HG03520 (cell line): ENCODE measurements around the gene ACACA.
"Not testable (repeated sequence)": the region's sequence is repeated elsewhere in the genome, so short reads cannot be mapped to it uniquely, and the experiment has no call there.

Source experiments
- ATAC-seq: cut with Tn5 transposase; IDR thresholded peaks from one replicate; pipeline ENCODE4 v1.9.1; 2021; ENCODE audit warnings: mild to moderate bottlenecking, moderate library complexity; ENCODE audit not compliant: unreplicated experiment

The ACACA gene

GRCh38 chr17:37406635-37407461 lies at the start of gene ACACA, which contains the start of gene TADA2A:
TSS of gene ACACA (minus strand) at chr17:37406836. CDS start at chr17:37406299, 537 bp downstream.
TSS of gene TADA2A (plus strand) at chr17:37406886. CDS start at chr17:37411366, 4,480 bp downstream.
- peak; percentile 63 for ATAC-seq

- ATAC-seq = no peak
Observed at GRCh38 chr17:37450112-37450511, 43.5 kb upstream of the ACACA start.

DNA sequence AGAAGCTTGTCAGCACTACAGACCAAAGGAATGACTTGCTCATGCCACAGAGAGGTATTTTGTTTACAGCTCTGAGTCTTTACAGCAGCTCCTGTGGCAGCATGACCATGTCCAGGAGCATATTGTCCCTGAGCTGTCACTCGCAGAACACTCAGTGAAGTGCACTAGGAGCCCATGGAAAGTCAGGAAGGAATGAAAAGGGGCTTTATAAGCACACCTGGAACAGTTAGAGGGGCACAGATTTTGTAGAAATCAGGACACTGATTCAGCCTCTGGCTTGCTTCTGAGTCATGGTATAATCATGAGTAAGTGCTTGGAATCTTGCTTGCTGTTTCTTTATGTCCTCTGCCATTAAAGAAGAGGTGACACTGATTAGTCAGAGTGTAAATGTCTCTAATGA lies 41.0 kb upstream of the ACACA start:
- ATAC-seq = no peak

- ATAC-seq = no peak
Observed at GRCh38 chr17:37446027-37446426, 39.4 kb upstream of the ACACA start.

DNA sequence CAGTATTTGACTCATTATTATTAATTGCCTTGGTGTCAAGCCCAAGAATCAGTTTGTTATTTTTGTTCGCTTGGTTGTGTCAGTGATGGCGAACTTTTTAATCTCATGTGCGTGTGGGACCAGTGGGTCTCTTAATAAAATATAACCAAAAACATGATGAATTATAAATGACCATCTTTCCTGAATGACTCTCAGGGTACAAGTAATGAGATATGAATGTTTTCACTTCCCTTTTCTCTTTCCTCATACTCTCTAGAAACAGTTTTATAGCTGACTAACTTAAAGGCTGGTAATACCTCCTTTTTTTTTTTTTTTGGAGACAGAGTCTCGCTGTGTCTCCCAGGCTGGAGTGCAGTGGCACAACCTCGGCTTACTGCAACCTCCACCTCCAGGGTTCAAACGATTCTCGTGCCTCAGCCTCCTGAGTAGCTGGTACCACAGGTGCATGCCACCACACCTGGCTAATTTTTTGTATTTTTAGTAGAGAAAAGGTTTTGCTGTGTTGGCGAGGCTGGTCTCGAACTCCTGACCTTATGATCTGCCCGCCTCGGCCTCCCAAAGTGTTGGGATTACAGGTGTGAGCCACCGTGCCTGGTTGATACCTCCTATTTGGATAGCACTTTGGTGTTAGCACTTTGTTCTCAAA lies 34.9 kb upstream of the ACACA start:
- ATAC-seq = not testable (repeated sequence)

- no peak for ATAC-seq
Observed at GRCh38 chr17:37440424-37440823, 33.8 kb upstream of the ACACA start.

DNA sequence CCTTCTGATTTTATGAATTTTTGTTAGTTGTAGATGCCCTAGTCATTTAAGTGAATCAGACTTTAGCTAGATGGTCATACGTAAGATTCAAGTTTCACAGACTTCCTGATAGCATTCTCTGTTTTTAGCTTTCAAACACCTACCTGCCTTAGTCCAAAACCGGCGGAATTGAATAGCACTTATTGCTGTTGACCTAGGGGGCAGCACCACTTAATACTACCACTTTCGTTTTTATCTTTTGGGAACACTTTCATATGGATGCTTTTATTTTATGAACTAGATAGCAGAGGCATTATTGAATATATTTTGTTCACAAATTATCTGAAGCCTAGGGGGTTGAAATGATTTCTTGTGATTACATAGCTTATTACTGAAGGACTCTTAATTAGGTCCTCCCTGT lies 31.5 kb upstream of the ACACA start:
- no peak for ATAC-seq

GRCh38 chr17:37432671-37433070 lies 26.0 kb upstream of the ACACA start:
- no peak for ATAC-seq

DNA sequence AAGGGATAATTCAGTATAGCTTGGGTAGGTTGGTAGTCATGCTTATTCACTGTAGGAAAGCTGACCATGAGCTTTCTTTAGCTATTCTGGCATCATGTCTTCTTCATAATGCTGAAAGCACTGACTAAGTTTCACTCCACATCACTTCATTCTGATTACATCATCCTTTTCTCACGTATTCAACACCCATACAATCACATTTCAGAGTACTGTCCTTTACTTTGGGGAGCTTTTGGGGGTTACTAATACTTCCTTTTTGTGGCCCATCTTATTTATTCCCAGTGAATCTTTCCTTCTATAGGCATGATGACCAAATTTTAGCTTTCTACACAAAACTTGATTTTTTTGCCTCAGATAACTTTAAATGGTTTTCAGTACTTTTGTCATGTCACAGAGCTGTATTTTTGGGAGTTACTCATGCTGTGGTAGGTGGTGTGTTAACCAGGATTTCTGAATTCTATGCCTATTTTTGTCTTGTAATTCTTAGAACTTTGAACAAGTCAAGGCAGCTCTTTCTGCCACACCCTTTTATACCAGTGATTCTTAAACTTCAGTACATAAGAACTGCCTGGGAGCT lies 23.5 kb upstream of the ACACA start:
- no peak for ATAC-seq

DNA sequence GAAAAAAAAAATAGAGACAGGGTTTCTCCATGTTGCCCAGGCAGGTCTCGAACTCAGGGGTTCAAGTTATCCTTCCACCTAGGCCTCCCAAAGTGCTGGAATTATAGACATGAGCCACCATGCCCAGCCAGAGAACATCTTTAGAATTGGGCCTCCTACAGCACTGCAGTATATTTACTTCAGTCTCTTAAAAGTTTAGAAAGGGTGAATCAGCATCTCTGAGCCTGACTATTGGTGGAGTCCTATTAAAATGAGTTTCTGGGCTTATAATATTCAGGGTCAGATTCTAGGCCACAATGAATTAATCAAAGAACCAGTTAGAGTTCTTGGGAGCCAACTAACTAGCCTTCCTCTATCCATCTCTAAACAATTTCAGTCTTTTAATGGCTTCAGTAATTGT lies 22.8 kb upstream of the ACACA start:
- ATAC-seq = no peak

GRCh38 chr17:37429039-37429438 lies 22.4 kb upstream of the ACACA start:
- no peak for ATAC-seq

- ATAC-seq = no peak
Observed at GRCh38 chr17:37425268-37425667, 18.6 kb upstream of the ACACA start.

- ATAC-seq = no peak
Observed at GRCh38 chr17:37422971-37423625, 16.5 kb upstream of the ACACA start.

DNA sequence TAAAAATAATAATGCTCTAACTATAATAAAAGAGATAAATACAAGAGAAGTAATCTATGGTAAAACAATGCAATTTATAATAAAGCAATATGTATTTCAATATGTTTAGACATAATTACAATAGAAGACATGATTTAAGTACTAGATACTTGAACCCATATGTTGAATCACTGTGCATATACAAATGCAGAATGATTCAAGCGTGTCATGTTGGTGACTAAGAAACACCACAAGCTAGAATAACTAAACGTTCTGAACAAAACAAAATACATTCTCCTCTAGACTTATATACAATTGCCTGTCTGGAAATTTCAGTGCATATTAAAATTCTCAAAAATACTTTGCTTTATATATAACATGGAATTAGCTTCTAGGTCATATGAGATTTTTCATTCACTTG lies 11.2 kb upstream of the ACACA start:
- ATAC-seq = no peak

DNA sequence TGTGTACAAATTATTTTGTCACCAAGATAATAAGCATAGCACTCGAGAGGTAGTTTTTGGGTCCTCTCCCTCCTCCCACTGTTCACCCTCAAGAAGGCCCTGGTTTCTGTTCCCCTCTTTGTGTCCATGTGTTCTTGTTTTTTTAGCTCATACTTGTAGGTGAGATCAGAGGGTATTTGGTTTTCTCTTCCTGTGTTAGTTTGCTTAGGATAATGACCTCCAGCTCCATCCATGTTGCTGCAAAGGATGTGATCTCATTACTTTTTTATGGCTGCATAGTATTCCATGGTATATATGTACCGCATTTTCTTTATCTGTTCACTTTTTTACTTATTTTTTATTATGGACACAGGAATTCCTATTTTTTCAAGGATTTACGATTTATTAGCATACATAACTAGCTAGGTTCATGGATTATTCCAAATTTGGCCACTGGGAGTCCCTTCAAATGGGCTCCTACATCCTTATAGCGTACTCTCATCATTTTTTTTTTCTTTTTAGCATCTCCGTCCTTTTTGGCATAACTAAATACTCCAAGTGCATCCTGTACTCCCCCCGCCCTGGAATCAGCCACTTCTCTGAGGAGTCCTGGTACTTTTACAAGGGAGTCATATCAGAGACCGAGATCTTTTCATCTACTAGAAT lies 7.4 kb upstream of the ACACA start:
- ATAC-seq = no peak

DNA sequence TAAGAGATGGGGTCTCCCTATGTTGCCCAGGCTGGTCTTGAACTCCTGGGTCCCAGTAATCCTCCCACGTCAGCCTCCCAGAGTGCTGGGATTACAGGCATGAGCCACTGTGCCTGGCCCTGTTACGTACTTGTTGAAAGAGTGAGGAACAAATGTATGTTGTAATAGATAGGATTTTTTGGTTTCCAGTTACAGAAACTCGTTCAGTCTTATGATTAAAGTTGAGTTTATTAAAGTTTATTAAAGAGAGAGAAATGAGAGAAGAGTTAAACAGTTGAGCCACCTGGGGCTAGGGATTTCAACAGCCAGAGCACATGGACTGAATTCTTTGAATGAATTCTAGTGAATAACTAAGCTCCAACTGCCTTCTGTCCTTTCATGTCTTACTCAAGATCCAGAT lies 3.7 kb upstream of the ACACA start:
- ATAC-seq = no peak

GRCh38 chr17:37408145-37408479 lies 1.5 kb upstream of the ACACA start:
- ATAC-seq = not testable (repeated sequence)

DNA sequence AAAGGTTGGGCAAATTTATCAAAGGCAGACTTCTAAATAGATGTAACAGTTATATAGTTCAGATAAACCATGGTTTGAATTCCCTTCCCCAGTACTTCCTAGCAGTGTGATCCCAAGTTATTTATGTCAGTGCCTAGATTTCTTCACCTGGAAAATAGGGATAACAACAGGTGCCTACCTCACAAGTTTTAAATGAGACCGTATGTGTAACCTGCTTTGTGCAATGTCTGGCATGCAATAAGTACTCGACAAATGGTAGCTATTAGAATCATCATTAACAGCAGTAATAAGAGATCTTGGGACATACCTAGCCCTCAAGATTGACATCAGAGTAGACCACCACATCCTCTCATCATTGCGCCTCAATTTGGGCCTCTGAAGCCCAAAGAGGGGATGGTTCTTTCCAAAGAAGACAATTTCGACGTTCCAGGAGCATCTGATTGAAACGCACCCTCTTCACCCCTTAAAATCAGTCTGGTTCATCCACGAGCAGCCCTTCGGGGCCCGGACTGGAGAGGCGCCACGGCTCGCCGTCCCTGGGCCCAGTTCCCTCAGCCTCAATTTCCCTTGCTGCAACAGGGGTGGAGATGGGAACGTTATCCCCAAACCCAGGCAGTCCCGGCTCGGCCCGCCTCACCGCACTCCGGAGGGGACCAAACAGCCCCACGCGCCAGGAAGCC lies 541 bp downstream of the ACACA start:
- no peak for ATAC-seq

GRCh38 chr17:37405522-37405921 lies 1.1 kb downstream of the ACACA start:
- not testable (repeated sequence) for ATAC-seq

GRCh38 chr17:37400505-37400904 lies 6.1 kb downstream of the ACACA start:
- ATAC-seq = no peak
